OCI-LY7 (cell line): Measurements from ENCODE around the gene ABCA13. TPM values are rescaled to one million over a fixed set of nuclear protein-coding genes. Genes with fewer than 3 reads are reported as not detected.

ENCODE experiments used
- BruUV-seq: library from RNA; stranded (reverse); fragments of 400-500 nt; replicated peaks from 2 replicates; lab custom pipeline; 2021; lab: Mats Ljungman, UMichigan
- CTCF ChIA-PET: fragments of 300-600 bp; sonication (Branson Sonifier 250); formaldehyde crosslinking; loops from one replicate; lab custom pipeline; 2022; ENCODE audit warnings: antibody characterized with exemption; ENCODE audit not compliant: unreplicated experiment; lab: Charles Lee
- POLR2A ChIA-PET: fragments of 300-600 bp; sonication (Branson Sonifier 250); formaldehyde crosslinking; loops from one replicate; lab custom pipeline; 2022; ENCODE audit warnings: antibody characterized with exemption; lab: Charles Lee
- DNase-seq: peaks from one replicate; pipeline ENCODE4 v3.0.0-alpha.2; 2015; ENCODE audit warnings: low spot score
- H2AFZ ChIP-seq: fragments of 200-600 bp; sonication (generic), shearing (Covaris generic); 2 replicates; pipeline ENCODE4 v1.6.1; 2014; ENCODE audit warnings: mild to moderate bottlenecking, antibody characterized with exemption, low read length, moderate library complexity
- H3K27ac ChIP-seq: fragments of 200-600 bp; sonication (generic); 2 replicates; pipeline ENCODE4 v1.5.1; 2014; ENCODE audit warnings: mixed run types, low read depth, mild to moderate bottlenecking, moderate library complexity, low read length, inconsistent platforms; ENCODE audit not compliant: poor library complexity, severe bottlenecking
- H3K36me3 ChIP-seq: fragments of 200-600 bp; sonication (generic); 2 replicates; pipeline ENCODE4 v1.6.1; 2014; ENCODE audit warnings: mild to moderate bottlenecking, antibody characterized with exemption, low read length, moderate library complexity, mixed read lengths; ENCODE audit not compliant: insufficient read depth
- H3K4me1 ChIP-seq: fragments of 200-600 bp; sonication (generic); 2 replicates; pipeline ENCODE4 v1.5.1; 2014; ENCODE audit warnings: mild to moderate bottlenecking, low read length; ENCODE audit not compliant: insufficient read depth, poor library complexity, severe bottlenecking
- H3K4me2 ChIP-seq: fragments of 200-600 bp; sonication (generic); 2 replicates; pipeline ENCODE4 v1.6.1; 2014; ENCODE audit warnings: mild to moderate bottlenecking, low read length
- H3K4me3 ChIP-seq: fragments of 200-600 bp; sonication (generic); 2 replicates; pipeline ENCODE4 v1.5.1; 2014; ENCODE audit warnings: mild to moderate bottlenecking, low read depth, low read length; ENCODE audit not compliant: poor library complexity, severe bottlenecking
- H3K79me2 ChIP-seq: fragments of 200-600 bp; sonication (generic); 2 replicates; pipeline ENCODE4 v1.6.1; 2016; ENCODE audit warnings: low read depth, mild to moderate bottlenecking, low read length, moderate library complexity, mixed read lengths; ENCODE audit not compliant: insufficient read depth
- H3K9me2 ChIP-seq: fragments of 200-600 bp; sonication (generic); 2 replicates; pipeline ENCODE4 v1.6.1; 2016; ENCODE audit warnings: mild to moderate bottlenecking, low read length, mixed read lengths; ENCODE audit not compliant: insufficient read depth
- H3K9me3 ChIP-seq: fragments of 200-600 bp; sonication (generic); 2 replicates; pipeline ENCODE4 v1.6.1; 2014; ENCODE audit warnings: mild to moderate bottlenecking, mixed run types, low read length, mixed read lengths
- H4K20me1 ChIP-seq: fragments of 200-600 bp; sonication (generic); 2 replicates; pipeline ENCODE4 v1.6.1; 2014; ENCODE audit warnings: mild to moderate bottlenecking, antibody characterized with exemption, low read length, moderate library complexity, mixed read lengths; ENCODE audit not compliant: insufficient read depth
- EZH2phosphoT487 ChIP-seq: fragments of 200-600 bp; sonication (generic); IDR thresholded peaks from 2 replicates; pipeline ENCODE4 v1.6.1; 2018; ENCODE audit warnings: low read depth, borderline replicate concordance, mild to moderate bottlenecking, mixed run types, antibody characterized with exemption, low read length, moderate library complexity, mixed read lengths
- intact Hi-C: fragments of 100-400 bp; cut with micrococcal nuclease; formaldehyde crosslinking; loops from one replicate; pipeline ENCODE4 v1.10.0; 2022; ENCODE audit not compliant: unreplicated experiment
- total RNA-seq, 2 experiments: library from RNA; depleted of rRNA in 1 of 2; stranded (reverse); fragments of >200 nt in 1 of 2; shearing (Covaris generic) in 1 of 2; gene quantifications; 2 replicates each; pipeline ENCODE4 v1.2.3, GENCODE V29; 2014 to 2022
- TF ChIP-seq, protein P1 (sequence below): fragments of 200-600 bp; sonication (generic); conservative IDR thresholded peaks from 2 replicates; pipeline ENCODE4 v1.5.1; 2014; ENCODE audit warnings: mild to moderate bottlenecking, antibody characterized with exemption, low read length, moderate library complexity, mixed read lengths

The ABCA13 gene
- total RNA-seq, 2 experiments from 2014 or later = not detected

DNA sequence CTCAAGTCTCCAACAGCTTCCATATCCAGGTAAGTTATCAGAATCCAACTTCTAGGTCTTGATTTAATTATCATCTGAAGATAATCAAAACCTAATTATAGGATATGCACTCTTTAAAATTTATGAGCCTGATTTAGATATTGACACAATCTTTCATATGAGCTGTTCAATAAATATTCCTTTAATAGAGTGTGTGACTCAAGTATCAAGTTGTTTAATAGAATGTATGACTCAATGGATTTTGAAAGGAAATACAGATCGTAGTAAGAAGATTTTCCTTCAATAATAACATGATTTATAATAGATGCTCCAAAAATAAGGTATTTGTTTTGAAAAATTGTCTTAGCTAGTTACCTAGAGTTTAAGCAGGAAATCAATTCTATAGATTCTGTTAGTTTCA is 97.8 kb downstream of the ABCA13 start:
- POLR2A ChIA-PET = interaction anchor here (0.7 kb wide), 2 partner anchors 35 to 254 kb away, joined by 3 to 5 read pairs; no protein-coding TSS in a partner anchor

GRCh38 chr7:48274662-48275061 is 103.4 kb downstream of the ABCA13 start:
- ChIA-PET POLR2A (interaction anchor here (1.1 kb wide), 1 partner anchor 8 kb away, joined by 3 read pairs; no protein-coding TSS in a partner anchor), CTCF (no interaction called here)
- no peaks in the 10 kb centered on the region for H3K79me2 ChIP-seq
- no peaks in the 10 kb centered on the region for H3K9me3 ChIP-seq
- no TSS peak for BruUV-seq
- no peak overlapping the region for H2AFZ ChIP-seq
- no peaks in the 10 kb centered on the region for H3K9me2 ChIP-seq
- no peaks in the 10 kb centered on the region for H3K4me1 ChIP-seq
- no peak for TF ChIP-seq EZH2phosphoT487
- TF ChIP-seq, protein P1, sequence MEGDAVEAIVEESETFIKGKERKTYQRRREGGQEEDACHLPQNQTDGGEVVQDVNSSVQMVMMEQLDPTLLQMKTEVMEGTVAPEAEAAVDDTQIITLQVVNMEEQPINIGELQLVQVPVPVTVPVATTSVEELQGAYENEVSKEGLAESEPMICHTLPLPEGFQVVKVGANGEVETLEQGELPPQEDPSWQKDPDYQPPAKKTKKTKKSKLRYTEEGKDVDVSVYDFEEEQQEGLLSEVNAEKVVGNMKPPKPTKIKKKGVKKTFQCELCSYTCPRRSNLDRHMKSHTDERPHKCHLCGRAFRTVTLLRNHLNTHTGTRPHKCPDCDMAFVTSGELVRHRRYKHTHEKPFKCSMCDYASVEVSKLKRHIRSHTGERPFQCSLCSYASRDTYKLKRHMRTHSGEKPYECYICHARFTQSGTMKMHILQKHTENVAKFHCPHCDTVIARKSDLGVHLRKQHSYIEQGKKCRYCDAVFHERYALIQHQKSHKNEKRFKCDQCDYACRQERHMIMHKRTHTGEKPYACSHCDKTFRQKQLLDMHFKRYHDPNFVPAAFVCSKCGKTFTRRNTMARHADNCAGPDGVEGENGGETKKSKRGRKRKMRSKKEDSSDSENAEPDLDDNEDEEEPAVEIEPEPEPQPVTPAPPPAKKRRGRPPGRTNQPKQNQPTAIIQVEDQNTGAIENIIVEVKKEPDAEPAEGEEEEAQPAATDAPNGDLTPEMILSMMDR = no peak
- H3K4me2 ChIP-seq = no peak overlapping the region
- H3K4me3 ChIP-seq = no peak overlapping the region
- H3K36me3 ChIP-seq = no peaks in the 10 kb centered on the region
- no peak overlapping the region for H3K27ac ChIP-seq
- no peaks in the 10 kb centered on the region for H4K20me1 ChIP-seq
- intact Hi-C loops = no loop called here
- DNase-seq = no peak

More for the DNA sequence above, 97.8 kb downstream of the ABCA13 start:
- Histone ChIP-seq H3K9me2 (no peaks in the 10 kb centered on the region), H3K4me1 (no peaks in the 10 kb centered on the region), H3K27ac (no peak overlapping the region), H3K79me2 (no peaks in the 10 kb centered on the region), H2AFZ (no peak overlapping the region), H4K20me1 (no peaks in the 10 kb centered on the region), H3K36me3 (no peaks in the 10 kb centered on the region), H3K4me3 (no peak overlapping the region), H3K4me2 (no peak overlapping the region), H3K9me3 (no peaks in the 10 kb centered on the region)
- no peak for DNase-seq
- intact Hi-C loops = no loop called here
- TF ChIP-seq EZH2phosphoT487 = no peak
- TF ChIP-seq, protein P1 = no peak
- no TSS peak for BruUV-seq
- CTCF ChIA-PET = no interaction called here

- Histone ChIP-seq H3K27ac (no peak overlapping the region), H3K36me3 (no peaks in the 10 kb centered on the region), H4K20me1 (no peaks in the 10 kb centered on the region), H3K9me2 (no peaks in the 10 kb centered on the region), H3K4me2 (no peak overlapping the region), H2AFZ (no peak overlapping the region), H3K4me1 (no peaks in the 10 kb centered on the region), H3K79me2 (no peaks in the 10 kb centered on the region), H3K9me3 (no peaks in the 10 kb centered on the region), H3K4me3 (no peak overlapping the region)
- DNase-seq = no peak
- POLR2A ChIA-PET = interaction anchor here (1.3 kb wide), 1 partner anchor 19 kb away, joined by 4 read pairs; no protein-coding TSS in a partner anchor
- CTCF ChIA-PET = no interaction called here
- intact Hi-C loops = no loop called here
- BruUV-seq = no TSS peak
- TF ChIP-seq, protein P1 = no peak
- TF ChIP-seq EZH2phosphoT487 = no peak
Observed at GRCh38 chr7:48279420-48279819, 108.2 kb downstream of the ABCA13 start.
